NCI-H526 (cell line): ENCODE measurements around the gene ZNF687.

ENCODE experiments used
- DNase-seq, 2 experiments: peaks; one replicate each; lab custom pipeline; 2025; lab: John Stamatoyannopoulos, UW

ZNF687 gene

DNA sequence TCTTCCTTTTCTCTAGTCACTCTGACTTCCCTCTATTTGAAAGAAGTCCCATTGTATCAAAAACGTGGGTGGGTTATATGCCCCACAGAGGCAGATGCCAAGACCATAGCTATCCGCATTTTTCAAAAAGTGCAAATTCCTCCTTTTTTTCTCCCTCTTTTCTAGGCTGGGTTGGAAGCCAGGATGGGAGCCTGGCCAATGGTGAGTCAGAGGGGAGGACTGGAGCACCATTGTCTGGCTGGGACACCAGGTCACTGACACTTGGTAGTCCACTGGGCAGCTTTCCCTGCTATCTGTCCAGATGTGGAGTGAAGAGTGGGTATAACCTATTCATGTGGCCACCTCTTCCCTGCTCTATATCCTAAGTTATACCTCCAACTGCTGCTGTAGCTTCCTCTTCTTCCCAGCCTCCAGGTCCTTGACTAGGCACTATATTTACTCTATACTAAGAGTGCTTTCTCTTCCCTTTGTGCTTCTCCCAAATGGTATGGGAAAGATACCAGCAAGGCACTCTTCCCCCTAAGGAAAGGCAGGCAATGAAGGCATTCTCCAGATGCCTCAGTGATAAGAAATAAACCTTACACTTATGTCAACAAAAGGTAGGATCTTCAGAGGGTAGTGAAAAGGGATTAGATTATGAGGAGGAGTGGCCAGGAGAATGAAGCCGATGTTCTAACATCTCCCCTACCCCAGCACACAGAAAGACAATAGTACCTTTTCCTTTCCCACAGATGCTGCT lies 32.2 kb downstream of the ZNF687 start:
- DNase-seq = no peak

DNA sequence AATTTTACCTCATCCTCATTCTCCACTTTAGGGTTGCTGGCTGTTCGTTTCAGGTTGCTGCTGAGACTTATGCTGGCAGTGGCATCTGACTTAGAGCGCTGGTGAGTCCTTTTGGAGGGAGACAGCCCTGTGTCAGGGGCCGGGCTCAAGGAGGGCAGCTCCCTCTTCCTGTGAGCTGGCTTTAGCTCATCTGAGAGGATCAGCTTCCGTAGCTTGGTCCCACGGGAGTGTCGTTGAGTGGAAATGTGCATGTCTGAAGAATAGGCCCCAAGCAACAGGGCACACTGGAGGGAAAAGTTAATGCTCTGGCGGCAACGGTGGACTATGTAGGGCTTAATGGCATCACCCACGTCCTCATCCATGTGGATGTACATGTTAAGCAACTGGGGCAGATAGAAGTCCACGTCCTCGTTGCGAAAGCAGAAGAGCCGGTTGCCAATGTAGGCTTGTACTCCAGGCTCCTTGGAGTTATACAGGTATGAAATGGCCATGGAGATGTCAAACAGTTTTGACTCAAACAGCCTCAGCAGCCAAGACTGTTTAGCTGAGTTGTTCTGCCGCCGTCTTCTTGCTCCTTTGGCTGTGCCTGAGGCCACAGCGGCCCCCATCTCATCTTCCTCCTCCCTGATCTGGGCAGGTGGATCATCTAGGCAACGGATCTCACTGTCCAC lies 33.6 kb downstream of the ZNF687 start:
- no peak for DNase-seq

DNA sequence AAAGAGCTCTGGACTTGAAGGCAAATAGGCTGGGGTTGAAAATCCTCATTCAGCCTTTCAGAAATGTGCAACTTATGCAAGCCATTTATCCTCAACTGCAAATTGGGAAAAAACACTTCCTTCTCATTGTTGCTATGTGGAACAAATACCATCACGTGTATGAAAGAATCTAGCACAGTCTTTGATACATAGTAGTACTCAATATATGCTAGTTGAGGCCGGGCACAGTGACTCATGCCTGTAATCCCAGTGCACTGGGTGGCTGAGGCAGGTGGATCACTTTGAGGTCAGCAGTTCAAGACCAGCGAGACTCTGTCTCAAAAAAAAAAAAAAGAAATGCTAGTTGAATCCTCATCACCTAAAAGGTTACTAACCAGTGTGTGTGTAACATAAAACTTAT lies 36.9 kb downstream of the ZNF687 start:
- no peak for DNase-seq

DNA sequence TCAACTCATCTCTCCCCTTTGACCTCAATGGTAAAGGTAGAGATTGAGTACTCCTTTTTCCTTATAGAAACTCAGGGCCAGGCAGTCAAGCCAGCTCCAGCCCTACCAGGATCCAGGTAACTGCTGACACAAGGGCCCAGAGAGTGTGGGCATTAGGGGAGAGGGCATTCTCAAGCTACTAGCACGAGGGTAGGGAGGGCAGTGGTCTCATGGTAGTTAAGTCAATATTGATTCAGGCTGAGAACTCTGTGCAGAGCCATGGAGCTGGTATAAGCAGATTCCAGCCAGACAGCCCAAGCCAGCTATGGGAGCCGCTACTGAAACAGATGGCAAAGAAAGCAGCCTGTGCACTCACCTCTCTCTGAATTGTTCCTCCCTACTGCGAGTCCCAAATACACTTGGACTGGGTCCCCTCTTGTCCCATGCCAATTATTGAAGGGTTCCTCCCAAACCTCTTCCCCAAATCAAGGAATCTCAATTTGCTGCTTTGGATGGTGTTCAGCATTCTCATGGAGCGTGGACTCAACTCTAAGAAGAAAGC lies 42.4 kb downstream of the ZNF687 start:
- DNase-seq = no peak

DNA sequence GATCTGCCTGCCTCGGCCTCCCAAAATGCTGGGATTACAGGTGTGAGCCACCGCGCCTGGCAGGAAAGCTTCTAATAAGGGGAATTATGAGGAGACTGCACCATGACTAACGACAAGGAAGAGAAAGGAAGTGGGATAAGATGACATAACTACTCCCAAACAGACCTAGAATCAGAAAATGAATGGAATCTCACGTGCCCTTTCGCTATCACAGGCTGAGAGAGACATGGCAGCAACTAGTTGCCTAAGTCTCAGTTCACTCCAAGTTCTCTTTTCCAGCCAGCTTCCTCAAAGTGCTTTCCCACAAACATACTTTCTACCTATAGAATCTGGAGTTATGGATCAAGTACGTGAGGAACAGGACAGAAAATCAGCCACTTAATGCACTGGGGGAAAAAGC lies 43.1 kb downstream of the ZNF687 start:
- no peak for DNase-seq

DNA sequence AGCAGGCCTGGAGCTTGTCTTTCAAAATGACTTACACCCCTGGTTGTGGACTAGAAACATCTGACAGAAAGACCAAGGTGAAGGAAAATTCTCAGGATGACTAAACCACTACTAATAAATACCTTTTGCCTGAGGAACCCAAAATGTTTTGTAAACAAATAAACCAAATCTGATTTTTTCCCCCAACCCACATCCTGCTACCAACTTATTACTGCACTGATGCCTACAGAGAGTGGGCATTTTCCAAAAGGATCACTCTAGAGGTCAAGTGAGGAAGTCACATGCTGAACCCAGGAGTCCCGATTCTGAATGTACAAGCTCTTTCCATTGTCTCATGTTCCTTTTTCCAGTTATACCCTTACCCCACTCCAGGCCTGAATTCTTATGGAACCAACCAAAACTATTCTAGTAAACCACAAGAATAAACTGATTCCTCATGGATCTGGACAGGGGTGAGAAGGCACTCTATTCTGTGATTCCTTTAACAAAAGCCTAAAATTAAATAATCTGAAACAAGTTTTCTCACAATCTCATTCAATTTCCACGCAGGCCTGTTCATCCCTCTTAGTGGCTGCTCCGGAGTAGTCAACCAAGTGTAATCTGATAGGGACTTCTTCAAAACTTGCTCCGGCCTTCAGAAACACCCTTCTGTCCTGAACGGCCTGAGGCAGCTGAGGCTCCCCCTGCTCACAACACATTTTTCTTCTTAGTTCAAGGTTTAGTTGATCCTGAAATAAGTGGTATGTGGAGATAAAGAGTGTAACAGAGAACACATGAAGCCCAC lies 43.7 kb downstream of the ZNF687 start:
- DNase-seq = no peak

DNA sequence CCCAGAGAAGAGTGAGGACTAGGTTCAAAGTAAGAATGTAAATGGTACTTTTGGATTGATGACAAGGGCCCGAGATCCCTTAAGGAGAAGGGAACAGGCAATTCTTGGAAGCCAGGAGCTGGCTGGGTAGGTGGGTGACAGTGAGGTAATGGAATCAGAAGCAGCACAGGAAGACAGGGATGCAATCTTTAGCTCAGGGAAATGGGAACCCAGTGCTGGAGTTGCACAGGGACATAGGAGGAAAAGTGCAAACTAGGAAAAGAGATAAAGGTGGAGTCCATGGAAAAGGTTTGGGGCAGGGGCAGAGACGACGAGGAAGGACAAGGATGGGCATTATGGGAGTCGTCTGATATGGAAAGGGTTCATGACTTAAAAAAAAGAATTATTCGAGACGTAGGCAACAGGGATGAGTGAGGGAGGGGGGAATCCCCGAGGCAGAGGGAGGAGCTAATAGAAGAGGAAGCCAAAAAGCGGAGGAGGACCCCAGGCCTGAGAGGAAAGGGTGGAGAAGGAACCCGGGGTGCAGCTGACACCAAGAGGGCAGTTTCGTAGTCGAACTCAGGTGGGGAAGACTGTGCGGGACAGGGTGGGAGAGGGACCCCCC lies 44.6 kb downstream of the ZNF687 start:
- DNase-seq = peak; percentile 69 to 80

DNA sequence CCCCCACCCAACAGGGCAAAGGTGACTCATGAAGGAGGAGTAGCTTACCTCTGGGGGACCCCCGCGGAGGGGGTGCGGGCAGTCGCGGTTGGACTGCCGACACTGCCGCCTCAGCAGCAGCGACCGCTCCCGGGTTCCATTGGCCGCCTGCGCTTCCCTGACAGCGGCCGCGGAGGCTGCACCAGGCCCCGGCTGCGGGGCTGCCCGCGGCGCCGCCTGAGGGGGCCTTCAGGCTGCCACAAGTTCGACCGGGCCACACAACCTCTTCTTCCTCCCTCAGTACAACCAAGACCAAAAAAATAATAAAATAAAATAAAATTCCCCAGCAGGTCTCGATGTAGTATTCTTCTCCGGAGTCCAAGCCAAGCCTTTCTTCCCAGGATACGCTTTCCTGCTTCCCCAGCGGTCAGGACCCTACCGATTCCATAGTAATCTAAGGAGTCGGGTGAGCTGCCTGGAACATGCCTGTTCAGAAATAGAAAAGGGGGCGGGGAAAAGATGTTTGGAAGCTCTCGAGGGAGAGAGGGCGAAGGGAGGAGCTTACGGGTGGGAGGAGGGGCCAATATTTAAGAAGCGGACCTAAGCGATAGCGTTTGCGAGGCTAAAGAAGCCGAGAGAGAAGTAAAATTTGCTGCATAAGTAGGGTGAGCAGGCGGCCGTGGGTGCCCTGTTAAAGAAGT lies 45.3 kb downstream of the ZNF687 start, which contains the start of gene PI4KB:
Gene PI4KB, minus strand, starts transcription at position 194 of the 680 bp plus-strand sequence. CDS start 10,935 bp downstream, outside the sequence.
- peak; percentile 100 for DNase-seq

DNA sequence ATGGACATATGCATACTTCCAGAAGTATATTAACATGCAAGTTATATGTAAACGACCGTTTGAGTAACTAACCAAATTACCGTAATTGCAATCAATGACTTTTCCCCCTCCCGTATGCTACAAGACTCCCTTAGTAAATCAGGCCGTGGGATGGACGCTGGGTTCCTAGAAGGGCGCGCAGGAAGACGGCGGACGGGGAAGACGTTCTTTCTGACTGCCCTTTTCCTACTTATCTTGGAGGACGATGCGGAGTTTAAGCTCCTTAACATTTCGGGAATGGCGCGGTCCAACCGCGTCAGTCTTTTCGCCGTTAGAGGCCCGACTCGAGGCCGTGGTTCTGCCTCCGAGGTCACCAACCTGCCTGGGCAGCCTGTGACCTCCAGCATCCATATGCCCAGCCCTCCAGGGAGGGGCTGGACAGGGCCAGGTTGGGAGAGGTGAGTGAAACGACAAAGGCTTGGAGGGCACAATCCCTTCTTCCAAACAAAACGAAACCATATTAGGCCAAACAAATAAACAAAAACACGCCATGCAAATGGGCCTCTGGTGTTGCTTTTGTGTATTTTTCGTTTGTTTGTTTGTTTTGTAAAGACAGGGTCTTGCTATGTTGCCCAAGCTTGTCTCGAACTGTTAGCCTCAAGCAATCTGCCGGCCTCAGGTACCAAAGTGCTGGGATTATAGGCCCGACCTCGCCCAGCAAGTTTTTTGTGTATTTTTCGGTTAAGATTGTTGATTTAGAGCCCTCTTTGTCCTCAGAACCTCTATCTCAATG lies 46.0 kb downstream of the ZNF687 start:
- peak in 1 of 2 experiments; percentile 70 for DNase-seq

DNA sequence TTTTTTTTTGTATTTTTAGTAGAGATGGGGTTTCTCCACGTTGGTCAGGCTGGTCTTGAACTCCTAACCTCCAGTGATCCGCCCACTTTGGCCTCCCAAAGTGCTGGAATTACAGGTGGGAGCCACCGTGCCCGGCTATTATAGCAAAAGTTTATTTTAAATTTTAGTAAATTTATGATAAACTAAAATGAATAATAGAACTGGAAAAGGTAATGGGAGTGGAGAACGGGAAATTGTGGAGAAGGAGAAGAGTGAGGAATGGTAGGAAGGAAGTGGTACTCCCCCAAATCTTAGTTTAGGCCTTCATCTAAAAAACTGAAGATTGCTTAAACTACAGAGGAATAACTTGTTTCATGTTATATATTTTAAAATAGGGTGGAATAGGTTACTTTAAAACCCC lies 52.7 kb downstream of the ZNF687 start:
- no peak for DNase-seq

DNA sequence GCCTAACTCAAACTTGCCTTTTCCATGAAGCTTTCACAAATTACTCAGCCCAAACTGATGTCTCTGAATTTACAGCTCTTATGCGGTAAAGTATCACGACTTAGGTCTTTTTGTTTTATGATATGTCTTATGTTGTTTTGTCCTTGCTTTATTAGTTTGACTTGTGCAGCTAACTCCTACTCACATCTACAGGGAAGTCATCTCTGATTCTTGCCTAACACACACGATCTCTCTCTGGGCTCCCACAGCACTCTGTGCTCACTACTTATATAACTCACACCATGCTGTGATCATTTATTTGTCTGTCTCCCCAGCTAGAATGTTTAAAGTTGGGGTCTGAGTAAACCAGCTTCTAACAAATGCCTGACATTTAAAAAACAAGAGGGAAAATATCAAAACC lies 54.5 kb downstream of the ZNF687 start:
- DNase-seq = no peak

DNA sequence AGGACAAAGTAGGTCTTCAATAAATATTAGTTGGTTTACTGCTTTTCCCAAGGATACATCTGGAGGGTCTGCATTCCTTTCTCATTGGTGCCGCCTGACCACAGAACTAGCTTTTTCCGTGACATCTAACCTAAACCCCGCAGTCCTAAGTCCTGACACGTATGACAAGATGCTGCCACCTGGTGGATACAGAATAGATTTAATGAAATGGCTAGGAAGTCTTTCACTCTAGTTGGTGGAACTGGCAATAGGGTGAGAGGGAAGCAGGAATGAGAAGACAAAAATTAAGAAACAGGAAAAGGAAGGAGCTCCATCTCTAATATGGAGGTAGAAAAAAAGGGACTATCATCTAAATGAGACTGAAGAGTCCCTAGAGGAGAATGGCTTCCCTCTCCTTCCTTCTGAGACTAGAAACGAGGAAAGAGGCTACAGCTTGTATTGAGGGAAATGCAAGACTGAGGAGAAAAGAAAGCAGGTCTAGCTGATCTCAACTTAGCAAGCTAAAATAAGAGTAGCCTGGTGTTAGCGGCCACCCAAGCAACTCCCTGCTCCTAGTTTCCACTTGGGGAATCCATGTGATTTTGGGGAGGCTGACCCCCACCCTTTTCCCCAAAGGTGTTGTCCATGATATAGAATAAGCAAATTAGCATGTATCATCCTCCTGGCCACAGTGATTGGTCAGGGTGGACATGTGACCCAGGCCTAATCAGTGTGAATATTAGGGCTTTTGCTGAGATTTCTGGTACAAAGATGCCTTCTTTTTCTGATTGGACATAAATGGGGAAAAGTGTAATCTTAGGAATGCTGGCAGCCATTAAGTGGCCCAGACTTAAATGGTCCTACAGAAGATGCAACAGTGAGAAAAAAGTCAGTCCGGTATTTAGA lies 59.0 kb downstream of the ZNF687 start:
- DNase-seq = peak; percentile 90 to 96
